ENCODE measurements around the gene PHB1.
"Not testable (repeated sequence)": the region's sequence is repeated elsewhere in the genome, so short reads cannot be mapped to it uniquely, and the experiment has no call there.

Gene PHB1

DNA sequence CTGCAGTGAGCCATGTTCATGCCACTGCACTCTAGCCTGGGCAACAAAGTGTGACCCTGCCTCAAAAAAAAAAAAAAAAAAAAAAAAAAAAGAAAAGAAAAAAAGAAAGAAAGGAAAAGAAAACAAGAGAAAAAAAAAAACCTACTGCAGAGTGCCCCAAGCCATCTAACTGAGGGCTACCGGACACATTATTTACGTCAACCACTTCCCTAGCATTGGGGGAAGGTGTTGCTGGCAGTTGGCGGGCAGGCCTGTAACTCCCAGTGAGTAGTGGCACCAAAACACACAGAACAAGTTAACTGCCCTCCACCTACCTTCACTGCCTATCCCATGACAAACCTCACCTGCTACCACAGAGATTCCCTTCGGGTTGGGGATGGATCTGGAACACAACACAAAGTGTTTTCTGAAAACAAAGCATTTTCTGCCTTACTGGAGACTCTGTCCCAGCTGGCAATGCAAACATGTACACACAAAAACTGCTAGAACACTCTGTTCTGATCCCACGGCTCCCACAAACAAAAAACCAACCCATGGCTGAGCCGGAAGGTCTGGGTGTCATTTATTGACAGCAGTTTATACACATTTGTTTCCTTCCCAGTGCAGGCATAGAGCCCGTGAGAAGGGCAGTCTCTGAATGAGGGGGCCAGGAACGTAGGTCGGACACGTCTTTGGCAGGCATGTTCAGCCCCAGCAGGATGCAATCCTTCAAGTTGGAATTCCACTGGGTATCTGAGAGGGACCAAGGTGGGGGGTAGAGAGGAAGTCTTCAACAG is 11.0 kb downstream of the PHB1 start:
- DNase-seq: no peak

DNA sequence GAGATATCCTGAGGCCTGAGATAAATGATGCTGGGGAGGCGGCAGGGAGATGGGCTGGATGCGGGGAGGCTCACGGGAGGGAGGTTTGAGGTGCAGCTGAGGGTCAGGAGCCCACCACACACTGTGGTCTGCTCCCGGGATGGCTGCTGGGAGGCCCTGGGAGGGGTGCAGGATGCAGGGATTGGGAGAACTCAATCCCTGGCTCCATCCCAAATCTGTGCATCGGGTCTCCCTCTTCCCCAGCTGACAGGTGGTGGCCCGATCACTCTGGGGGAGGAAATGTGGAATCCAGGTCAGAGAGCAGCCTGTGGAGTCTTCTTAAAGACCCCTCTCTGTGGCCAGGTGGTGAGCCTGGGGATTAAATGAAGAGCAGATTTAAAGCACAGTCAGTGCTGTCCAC is 12.0 kb downstream of the PHB1 start:
- no peak for DNase-seq

DNA sequence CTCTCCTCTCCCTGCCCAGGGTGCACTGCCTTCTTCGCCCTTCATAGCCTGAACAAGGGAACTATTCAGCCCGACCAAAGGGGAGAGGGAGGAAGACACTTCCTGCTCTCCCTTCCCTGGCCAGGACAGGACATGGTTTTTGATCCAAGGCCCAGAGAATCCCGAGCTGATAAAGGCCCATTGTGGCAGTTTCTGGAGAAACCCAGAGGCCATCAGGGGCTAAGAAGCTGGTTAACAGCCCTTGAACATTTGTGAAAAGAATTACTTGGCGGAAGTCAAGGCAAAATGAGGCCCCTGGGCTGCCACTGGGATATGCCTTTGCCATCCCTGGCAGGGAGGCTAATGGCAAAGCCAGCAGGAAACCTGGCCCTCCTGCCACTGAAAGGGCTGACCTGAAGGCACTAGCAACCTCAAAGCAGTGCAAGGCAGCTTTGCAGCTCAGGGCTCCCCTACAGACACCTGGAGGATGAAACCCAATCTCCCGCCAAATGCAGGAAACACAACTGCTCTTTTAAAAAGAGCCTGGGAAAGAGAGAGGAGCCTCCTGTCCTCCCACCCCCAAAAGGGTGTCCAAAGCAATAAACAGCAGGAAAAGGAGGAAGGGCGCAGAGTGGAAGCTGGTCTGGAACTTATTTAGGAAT is 12.6 kb downstream of the PHB1 start:
- no peak for DNase-seq

DNA sequence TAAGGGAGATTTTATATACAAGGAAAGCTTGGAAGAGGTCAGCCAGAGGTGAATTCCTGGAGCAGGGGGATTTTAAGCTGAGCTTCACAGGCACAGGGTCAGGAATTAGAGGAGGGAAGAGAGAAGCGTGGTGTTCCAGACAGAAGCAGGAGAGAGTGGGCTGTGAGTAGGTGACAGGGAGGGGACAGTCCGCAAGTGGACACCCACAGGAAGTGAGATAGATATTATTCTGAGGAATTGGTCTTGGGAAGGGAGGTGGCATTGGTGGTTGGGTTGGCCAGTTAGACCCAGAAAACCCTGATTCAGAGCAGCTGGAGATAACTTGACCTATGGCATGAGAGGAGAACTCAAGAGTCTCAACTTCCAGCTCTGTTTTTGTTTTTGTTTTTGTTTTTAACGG is 14.7 kb downstream of the PHB1 start:
- DNase-seq: no peak

DNA sequence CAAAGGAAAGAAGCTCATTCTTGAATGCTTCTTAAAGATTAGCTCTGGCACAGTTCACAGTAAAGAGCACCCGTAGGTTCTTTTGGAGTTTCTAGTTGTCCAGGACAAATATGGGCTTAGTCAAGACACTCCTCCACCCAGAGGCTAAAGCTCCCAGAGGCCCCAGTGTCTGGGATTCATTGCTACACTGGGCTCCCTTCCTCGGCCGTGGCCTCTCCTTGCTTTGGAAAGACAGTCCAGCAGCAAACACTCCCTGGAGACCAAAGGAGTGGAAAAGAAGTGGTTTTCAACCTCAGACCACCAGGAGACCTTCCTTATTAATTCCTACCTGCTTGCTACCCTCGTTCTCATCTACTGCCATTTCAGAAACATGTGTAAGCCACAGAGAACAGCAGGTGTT is 17.1 kb downstream of the PHB1 start:
- DNase-seq: no peak

DNA sequence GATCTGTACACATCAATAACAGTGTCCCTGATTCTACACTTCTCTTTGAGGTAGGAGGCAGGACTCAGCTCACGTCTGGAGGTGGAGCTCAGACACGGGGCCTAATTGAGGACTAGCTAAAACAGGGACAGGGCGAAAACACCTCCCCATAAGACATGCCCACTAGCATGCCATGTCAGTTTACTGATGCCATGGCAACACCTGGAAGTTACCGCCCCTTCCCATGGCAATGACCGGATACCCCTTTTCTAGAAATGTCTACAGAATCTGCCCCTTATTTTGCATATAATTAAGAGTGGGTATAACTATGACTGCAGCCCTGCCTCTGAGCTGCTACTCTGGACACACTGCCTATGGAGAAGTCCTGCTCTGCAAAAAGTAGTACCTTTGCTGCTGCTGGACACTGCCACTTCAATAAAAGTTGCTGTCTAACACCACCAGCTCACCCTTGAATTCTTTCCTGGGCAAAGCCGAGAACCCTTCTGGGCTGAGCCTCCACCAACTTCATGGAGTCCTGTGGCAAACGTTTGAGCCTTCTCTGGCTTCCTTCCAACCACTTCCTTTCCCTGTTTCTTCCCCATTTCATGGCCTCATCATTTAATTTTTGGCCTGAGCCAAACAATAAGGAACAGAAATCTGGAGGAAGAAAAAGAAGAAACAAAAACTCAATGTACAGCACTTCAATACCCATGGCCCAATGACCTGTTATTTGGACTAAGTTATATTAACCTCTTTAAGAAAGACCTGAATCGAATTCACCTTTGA is 21.0 kb downstream of the PHB1 start:
- DNase-seq: no peak

DNA sequence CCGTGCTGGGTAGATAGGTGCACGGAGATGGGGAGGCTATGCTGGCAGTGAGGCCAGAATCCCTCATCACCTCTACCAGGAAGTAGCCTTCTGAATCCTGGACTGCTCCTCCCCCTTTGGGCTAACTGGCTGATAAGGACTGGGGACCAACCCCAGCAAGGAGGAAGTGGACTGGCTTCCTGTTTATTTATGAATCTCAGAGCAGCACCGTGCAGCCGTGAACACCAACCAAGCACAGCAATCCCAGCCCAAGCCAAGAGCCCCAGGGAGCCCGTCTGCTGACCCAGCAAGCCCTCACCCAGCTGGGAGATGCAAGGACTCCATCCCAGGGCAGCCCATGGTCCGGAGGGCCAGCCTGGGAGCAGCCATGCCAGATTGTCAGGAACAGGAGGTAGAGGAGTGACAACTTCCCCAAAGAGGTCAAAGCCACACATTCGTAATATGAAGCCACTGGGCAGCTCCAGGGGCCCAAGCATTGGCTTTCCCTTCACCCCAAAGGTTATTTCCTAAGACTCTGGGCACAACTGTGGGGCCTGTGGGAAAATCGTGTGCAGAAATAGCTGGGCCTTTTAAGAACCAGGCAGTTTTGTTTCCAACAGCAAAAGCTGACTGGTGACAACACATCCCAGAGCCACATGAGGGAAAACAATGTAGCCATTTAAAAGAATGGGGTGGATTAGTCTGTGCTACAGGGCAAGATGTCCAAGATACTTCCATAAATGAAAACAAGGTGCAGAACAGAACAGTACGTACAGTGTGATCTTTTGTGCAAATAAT is 23.9 kb downstream of the PHB1 start:
- DNase-seq: no peak

DNA sequence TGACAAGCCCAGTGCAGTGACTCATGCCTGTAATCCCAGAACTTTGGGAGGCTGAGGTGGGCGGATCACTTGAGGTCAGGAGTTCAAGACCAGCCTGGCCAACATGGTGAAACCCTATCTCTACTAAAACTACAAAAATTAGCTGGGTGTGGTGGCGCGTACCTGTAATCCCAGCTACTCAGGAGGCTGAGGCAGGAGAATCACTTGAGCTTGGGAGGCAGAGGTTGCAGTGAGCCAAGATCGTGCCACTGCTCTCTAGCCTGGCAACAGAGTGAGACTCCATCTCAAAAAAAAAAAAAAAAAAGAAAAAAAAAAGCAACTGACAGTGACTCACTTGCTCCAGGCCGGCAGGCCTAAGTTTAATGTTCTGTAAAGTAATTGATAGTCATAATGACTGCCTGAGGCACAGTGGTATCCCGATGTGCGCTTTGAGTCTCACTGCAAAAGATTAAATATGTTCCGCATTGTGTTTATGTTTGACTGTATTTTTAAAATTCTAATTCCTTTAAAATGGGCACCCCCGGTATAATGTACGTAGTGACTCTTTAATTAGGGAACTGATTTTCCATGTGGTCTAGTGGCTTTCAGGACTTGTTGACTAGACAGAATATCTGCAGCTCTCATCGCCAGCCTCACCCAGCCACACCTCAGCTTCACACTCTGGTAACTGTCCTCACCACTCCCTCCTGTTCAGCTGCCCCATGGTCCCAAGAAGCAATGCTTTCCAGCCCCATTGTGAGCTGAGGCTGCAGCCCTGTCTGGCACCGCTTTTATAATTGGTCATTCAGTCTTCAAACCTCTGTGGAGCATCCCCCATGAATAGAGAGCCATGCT is 25.0 kb downstream of the PHB1 start:
- not testable (repeated sequence) for DNase-seq

DNA sequence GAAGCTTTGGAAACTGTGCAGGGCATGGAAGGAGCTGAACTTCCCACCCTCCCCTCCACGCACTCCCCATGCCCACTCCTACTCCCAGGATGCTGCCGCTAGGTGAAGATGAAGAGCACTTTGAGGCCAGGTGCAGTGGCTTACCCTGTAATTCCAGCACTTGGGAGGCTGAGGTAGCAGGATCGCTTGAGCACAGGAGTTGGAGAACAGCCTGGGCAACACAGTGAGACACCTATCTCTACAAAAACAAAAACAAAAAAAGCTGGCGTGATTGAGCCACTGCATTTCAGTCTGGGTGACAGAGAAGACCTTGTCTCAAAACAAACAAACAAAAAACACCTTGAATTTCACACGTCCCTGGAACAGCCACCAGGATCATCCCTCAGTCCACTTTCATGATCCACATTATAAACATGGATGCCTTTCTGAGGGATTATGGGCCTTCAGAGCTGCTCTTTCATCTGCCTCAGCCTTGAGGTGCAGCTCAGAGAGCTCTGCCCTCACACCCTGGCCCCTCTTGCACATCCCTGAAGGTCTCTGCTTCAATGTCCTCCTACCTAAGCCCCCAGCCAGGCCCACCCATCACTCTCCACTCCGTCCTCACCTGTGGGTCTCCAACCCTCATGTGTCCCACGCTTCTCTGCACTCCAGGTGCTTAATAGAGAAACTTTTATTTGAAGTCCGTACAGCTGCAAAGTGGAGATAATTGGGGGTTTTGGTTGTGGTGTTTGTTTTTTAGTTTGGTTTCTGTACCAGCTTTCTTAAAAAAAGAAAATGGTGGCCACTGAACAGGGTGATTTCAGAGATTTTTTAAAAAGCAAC is 25.8 kb downstream of the PHB1 start:
- no peak for DNase-seq

DNA sequence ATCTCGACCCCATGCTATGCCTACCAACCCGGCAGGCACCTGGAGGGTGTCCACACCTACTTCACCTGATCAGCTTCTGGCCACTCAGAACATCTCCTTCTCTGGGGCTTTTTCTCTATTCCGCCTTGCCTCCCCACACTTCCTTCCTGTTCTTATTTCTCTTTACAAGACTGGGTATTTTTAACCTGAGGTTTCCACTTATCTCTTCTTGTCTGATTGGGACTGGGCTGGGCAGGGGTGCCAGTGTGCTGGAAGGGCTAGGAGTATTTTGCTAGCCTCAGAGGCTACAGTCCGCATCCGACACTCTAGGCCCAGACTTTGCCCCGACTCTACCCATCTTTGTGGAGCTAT is 26.4 kb downstream of the PHB1 start:
- DNase-seq: no peak

DNA sequence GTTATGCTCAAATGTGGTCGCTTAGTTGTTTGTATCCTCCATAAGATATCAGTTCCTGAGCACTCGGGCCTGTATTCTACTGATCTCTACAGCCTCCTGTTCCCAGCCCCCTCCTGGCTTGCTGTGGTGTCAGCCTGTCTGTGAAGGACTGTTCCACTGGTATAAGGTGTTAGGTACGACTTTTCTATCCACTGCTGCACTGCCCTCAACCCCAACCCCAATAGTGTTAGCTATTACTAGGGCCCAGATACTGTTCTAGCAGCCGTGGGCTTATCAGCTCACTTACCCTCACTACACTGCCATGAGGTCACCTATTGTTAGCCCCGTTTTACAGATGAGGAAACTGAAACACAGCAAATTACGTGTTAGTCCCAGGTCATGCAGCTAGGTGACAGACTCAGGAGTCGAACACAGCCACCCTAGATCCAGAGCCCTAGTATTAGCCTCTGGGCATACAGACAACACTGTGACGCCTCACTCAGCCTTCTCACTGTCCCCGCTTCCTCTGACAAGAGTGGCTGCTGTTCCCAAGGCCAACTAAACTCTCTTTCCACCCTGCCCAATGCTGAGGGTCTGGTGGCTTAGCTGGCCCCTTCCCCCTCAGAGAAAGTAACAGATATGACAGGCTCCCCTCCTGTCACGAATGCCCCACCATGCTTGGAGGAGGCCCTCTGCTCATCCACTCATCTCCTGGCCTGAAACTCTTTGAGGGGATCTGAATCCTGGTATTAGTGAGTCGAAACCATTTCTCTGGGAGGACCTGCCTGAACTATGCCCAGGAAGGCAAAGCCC is 27.0 kb downstream of the PHB1 start:
- DNase-seq: no peak

DNA sequence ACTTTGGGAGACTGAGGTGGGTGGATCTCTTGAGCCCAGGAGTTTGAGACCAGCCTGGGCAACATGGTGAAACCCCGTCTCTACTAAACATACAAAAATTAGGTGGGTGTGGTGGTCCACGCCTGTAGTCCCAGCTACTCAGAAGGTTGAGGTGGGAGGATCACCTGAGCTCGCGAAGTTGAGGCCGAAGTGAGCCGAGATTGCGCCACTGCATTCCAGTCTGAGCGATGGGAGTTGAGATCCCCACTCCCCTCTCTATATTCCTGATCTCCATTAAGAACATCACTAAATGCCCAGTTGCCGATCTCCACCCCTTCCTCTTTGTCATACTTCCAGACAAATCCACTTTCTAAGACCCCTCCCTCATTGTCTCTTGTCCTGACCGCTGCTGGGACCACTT is 28.3 kb downstream of the PHB1 start:
- no peak for DNase-seq

DNA sequence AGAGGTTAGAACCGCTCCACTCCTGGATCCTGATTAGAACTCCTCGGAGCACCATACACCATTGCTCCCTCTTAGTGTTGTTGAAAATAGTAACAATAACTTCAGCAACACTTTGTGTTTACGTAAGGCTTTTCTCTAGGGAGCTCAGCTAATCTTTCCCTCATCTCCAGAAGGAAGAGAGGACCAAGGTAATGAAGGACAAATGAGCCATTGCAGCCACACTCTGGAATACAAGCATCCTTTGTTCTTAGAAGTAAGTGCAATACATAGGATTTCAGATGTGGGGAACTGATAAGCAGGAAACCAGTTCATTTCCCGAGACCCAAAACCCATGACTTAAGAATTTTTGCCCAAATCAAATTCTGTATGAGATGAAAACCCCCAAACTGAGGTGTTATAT is 29.7 kb downstream of the PHB1 start:
- DNase-seq: no peak

DNA sequence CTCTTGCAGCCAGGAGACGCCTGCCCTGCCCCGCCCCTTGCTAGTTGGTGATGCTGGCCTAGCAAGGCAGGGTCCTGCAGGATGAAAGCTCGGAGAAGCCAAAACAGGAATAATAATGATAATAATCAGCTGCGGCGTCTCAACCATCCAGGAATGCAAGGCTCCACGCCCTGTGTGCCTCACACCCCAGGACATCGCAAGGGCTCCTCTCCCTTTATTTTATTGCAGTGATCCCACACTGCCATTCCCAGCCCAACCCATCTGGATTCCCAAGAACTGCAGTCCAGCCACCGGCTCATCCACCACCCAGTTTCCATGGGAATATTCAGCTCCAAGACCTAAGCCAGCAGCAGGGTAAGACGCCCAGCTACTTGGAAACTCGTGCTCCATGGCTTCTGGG is 31.6 kb downstream of the PHB1 start:
- DNase-seq: no peak

DNA sequence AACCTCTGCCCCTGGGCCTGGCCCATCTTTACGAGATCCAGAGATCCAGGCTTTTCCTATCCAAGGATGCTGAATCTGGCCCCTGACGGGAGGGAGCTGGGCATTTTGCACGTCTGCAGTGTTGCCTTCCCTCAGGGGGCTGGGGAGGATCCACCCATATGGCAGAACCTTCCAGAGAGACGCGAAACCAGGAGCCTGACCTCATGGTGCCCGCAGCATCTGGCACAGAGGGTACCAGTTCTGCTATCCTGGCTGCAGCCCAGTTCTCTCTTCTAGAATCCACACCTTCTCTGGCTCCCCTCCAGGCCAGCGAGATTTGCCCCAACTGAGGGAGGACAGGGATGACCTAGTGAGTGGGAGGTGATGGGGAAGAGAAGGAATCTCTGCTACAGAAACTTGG is 32.1 kb downstream of the PHB1 start:
- no peak for DNase-seq

DNA sequence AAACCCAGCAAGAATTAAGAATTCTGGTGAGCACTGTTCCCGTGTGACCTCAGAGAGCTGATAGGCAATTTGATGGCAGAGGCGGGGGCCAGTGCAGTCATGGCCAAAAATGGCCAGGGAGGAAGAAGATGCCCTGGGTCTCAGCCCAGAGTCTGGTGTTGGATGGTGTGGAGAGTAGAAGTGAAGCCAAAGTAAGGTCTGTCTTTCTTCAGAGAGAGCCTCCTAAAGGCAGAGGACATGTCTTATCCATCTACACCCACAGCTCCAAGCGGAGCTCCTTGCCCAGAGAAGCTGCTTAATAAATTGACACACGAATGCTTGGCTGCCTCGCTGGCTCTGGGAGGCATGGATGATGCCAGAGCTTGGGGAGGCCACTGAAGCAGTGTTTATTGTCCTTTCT is 32.9 kb downstream of the PHB1 start:
- no peak for DNase-seq

DNA sequence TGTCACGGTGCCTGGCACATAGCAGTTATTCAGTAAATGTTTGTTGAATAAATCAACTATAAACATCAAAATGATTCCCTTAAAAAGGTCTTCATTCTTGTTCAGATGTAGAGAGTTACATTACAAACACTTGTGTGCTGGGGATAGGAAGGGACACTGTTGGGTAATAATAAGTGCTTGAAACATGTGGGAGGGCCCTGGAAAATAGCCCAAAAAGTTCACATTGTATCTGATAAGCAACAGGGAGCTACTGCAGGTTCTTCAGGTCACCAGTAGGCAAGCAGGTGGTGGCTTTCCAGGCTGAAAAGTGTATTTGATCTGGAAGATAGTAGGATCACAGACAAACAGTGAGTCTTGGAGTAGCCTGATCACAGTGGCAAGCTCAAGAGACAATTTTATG is 33.6 kb downstream of the PHB1 start:
- no peak for DNase-seq

DNA sequence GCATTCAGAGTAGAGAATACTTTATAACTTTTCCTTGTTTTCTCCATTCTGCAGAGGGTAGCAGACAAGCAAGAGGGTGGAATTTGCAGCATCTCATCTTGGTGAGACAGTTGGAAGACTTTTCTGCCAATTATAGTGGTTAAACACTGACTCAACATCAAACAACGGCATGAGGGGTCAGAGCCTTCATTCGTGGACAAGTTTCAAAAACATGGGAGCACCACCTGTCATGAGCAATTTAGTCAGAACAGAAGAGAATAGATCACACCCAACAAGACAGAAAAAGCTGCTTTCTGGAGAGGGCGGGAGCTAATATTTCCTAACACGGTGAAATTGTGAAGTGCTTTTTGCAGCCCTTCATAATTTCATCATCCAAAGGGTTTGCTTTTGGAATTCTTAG is 34.8 kb downstream of the PHB1 start:
- no peak for DNase-seq

DNA sequence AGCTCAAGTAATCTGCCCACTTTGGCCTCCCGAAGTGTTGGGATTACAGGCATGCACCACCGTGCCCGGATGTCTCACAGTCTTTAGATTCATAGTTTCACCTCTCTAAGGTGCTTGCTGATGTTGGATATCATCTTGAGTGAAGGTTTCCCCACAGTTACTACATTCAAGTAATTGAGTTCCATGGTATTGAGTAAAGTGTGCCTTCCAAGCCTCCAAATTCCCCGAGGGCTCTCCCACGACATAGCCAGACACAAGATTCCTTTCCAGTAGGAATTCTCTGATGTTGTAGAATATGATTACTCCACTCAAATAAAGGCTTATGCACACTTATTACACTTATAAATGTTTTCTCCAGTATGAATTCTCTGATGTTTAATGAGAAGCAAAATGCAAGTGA is 36.4 kb downstream of the PHB1 start:
- DNase-seq: no peak

DNA sequence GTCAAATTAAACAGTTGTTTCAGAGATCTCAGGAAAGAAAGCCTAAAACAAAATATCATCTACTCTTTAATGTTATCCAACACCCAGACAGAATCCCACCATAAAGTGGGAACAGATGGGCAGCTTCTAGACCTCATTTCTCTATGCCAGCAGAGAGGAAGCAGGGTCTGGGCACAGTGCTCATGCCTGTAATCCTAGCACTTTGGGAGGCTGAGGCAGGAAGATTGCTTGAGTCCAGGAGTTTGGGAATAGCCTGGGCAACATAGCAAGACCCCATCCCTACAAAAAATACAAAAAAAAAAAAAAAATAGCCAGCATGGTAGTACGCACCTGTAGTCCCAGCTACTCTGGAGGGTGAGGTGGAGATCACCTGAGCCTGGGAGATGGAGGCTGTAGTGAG is 39.1 kb downstream of the PHB1 start:
- DNase-seq: no peak

DNA sequence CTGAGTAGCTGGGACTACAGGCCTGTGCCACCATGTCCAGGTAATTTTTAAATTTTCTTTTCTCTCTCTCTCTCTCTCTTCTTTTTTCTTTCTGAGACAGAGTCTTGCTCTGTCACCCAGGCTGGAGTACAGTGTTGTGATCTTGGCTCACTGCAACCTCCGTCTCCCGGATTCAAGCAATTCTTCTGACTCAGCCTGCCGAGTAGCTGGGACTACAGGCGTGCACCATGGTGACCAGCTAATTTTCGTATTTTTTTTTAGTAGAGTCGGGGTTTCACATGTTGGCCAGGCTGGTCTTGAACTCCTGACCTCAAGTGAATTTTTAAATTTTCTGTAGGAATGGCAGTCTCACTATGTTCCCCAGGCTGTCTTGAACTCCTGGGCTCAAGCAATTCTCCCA is 41.6 kb downstream of the PHB1 start:
- DNase-seq: no peak
